H1 (cell line): Measurements from ENCODE around the gene SLC28A1. TPM values are rescaled to one million over a fixed set of nuclear protein-coding genes. Genes with fewer than 3 reads are reported as not detected.

Experiments used
- CTCF ChIA-PET: fragments of 300-600 bp; sonication (Branson Sonifier 250); formaldehyde crosslinking; loops from one replicate; lab custom pipeline; 2021; ENCODE audit not compliant: partially characterized antibody; lab: Charles Lee
- POLR2A ChIA-PET: fragments of 300-600 bp; sonication (Branson Sonifier 250); formaldehyde crosslinking; loops from one replicate; lab custom pipeline; 2021; ENCODE audit warnings: inconsistent platforms; ENCODE audit not compliant: partially characterized antibody; lab: Charles Lee
- DNase-seq, 2 experiments: peaks; one replicate each; pipeline versions ENCODE4 v3.0.0 to v3.0.0-alpha.2; 2010 to 2022; ENCODE audit warnings: low spot score in 2 of 2, low read depth in 1 of 2, mixed read lengths in 1 of 2
- FAIRE-seq: peaks from 2 replicates; lab custom pipeline; 2011; peaks lifted over from hg19 to GRCh38; lab: Jason Lieb, UNC
- H2AFZ ChIP-seq: 2 replicates; pipeline ENCODE4 v1.8.1; 2012; ENCODE audit warnings: low read length, inconsistent platforms
- H2AK5ac ChIP-seq: 2 replicates; pipeline ENCODE4 v1.6.1; 2013; ENCODE audit warnings: low read depth, low read length
- H2BK120ac ChIP-seq: replicated peaks from 2 replicates; pipeline ENCODE3; 2013; ENCODE audit warnings: low read depth, low read length, inconsistent platforms
- H2BK12ac ChIP-seq: 2 replicates; pipeline ENCODE4 v1.6.1; 2013; ENCODE audit warnings: low read depth, low read length
- H2BK15ac ChIP-seq: 2 replicates; pipeline ENCODE4 v1.6.1; 2013; ENCODE audit warnings: low read length
- H2BK20ac ChIP-seq: 2 replicates; pipeline ENCODE4 v1.6.1; 2013; ENCODE audit warnings: low read length
- H2BK5ac ChIP-seq: 2 replicates; pipeline ENCODE4 v1.6.1; 2013; ENCODE audit warnings: low read depth, low read length
- H3K14ac ChIP-seq: 2 replicates; pipeline ENCODE4 v1.6.1; 2013; ENCODE audit warnings: inconsistent platforms; ENCODE audit not compliant: insufficient read length
- H3K18ac ChIP-seq: 2 replicates; pipeline ENCODE4 v1.6.1; 2013; ENCODE audit warnings: low read length; ENCODE audit errors: extremely low read depth
- H3K23ac ChIP-seq: 2 replicates; pipeline ENCODE4 v1.6.1; 2013; ENCODE audit warnings: inconsistent platforms; ENCODE audit not compliant: insufficient read length
- H3K23me2 ChIP-seq: 2 replicates; pipeline ENCODE4 v1.6.1; 2013; ENCODE audit warnings: low read depth, low read length
- H3K27ac ChIP-seq: 2 replicates; pipeline ENCODE4 v1.6.1; 2011; ENCODE audit warnings: low read depth, low read length, inconsistent platforms
- H3K27me3 ChIP-seq, 4 experiments: replicated peaks in 1 of 4; 1 replicate in 1 of 4; 2 replicates in 3 of 4; pipeline versions ENCODE4 v1.6.1 to v1.8.1; 2011 to 2013; ENCODE audit warnings: low read length in 3 of 4, mild to moderate bottlenecking in 3 of 4, inconsistent platforms in 2 of 4, mixed read lengths in 2 of 4, moderate library complexity in 1 of 4; ENCODE audit not compliant: control insufficient read depth in 3 of 4, insufficient read depth in 3 of 4; ENCODE audit errors: extremely low read depth in 1 of 4
- H3K36me3 ChIP-seq, 4 experiments: 2 replicates each; pipeline versions ENCODE4 v1.6.1 to v1.8.1; 2011 to 2013; ENCODE audit warnings: mild to moderate bottlenecking in 4 of 4, low read length in 3 of 4, moderate library complexity in 2 of 4, control low read depth in 1 of 4, inconsistent platforms in 1 of 4; ENCODE audit not compliant: insufficient read depth in 4 of 4, control insufficient read depth in 2 of 4
- H3K4ac ChIP-seq: replicated peaks from 2 replicates; pipeline ENCODE3; 2013; ENCODE audit warnings: low read length, low read depth, mixed read lengths, inconsistent platforms; ENCODE audit not compliant: insufficient read length
- H3K4me1 ChIP-seq, 4 experiments: replicated peaks in 1 of 4; 1 replicate in 1 of 4; 2 replicates in 3 of 4; pipeline versions ENCODE4 v1.6.1 to v1.8.1; 2011 to 2013; ENCODE audit warnings: low read length in 3 of 4, inconsistent platforms in 2 of 4, mixed read lengths in 1 of 4; ENCODE audit not compliant: insufficient read depth in 4 of 4, control insufficient read depth in 3 of 4
- H3K4me2 ChIP-seq, 2 experiments: 2 replicates each; pipeline versions ENCODE4 v1.6.1 to v1.8.1; 2011 to 2013; ENCODE audit warnings: low read depth in 2 of 2, low read length in 2 of 2, control low read depth in 1 of 2, inconsistent platforms in 1 of 2, mild to moderate bottlenecking in 1 of 2; ENCODE audit not compliant: insufficient read depth in 1 of 2
- H3K4me3 ChIP-seq, 4 experiments: fragments of 200-600, 300-600 bp in 1 of 4; sonication (generic), shearing (Covaris generic), sonication (Bioruptor Twin) in 1 of 4; 2 replicates each; pipeline versions ENCODE4 v1.5.1 to v1.8.1; 2011 to 2016; ENCODE audit warnings: low read length in 4 of 4, low read depth in 3 of 4, control low read depth in 2 of 4, inconsistent platforms in 2 of 4, mild to moderate bottlenecking in 2 of 4, mixed read lengths in 1 of 4, moderate library complexity in 1 of 4; ENCODE audit not compliant: insufficient read depth in 2 of 4; ENCODE audit errors: extremely low read depth in 1 of 4
- H3K56ac ChIP-seq: replicated peaks from 2 replicates; pipeline ENCODE3; 2013; ENCODE audit warnings: low read depth, mild to moderate bottlenecking, mixed read lengths, low read length, inconsistent platforms; ENCODE audit not compliant: insufficient read length
- H3K79me1 ChIP-seq: 2 replicates; pipeline ENCODE4 v1.6.1; 2013; ENCODE audit warnings: low read depth, low read length, control low read depth
- H3K79me2 ChIP-seq, 2 experiments: 2 replicates each; pipeline versions ENCODE4 v1.6.1 to v1.8.1; 2012 to 2013; ENCODE audit warnings: low read length in 2 of 2, mild to moderate bottlenecking in 2 of 2, inconsistent platforms in 1 of 2; ENCODE audit not compliant: insufficient read depth in 2 of 2, control insufficient read depth in 1 of 2
- H3K9ac ChIP-seq, 4 experiments: replicated peaks in 1 of 4; 1 replicate in 1 of 4; 2 replicates in 3 of 4; pipeline versions ENCODE4 v1.6.1 to v1.8.1; 2011 to 2013; ENCODE audit warnings: low read depth in 3 of 4, low read length in 3 of 4, control low read depth in 2 of 4, mild to moderate bottlenecking in 2 of 4, moderate library complexity in 2 of 4, inconsistent platforms in 1 of 4; ENCODE audit errors: extremely low read depth in 1 of 4
- H3K9me3 ChIP-seq, 2 experiments: 2 replicates each; pipeline versions ENCODE4 v1.6.1 to v1.8.1; 2012 to 2013; ENCODE audit warnings: mild to moderate bottlenecking in 2 of 2, moderate library complexity in 2 of 2, control low read depth in 1 of 2, inconsistent platforms in 1 of 2, low read depth in 1 of 2, low read length in 1 of 2, mixed read lengths in 1 of 2; ENCODE audit not compliant: insufficient read depth in 2 of 2
- H4K20me1 ChIP-seq, 2 experiments: replicated peaks in 1 of 2; 2 replicates each; pipeline versions ENCODE3 to v1.8.1; 2011 to 2013; ENCODE audit warnings: inconsistent platforms in 2 of 2, low read length in 2 of 2, mild to moderate bottlenecking in 1 of 2; ENCODE audit not compliant: insufficient read depth in 2 of 2, control insufficient read depth in 1 of 2
- H4K5ac ChIP-seq: 2 replicates; pipeline ENCODE4 v1.6.1; 2013; ENCODE audit warnings: low read length, low read depth, mixed read lengths, inconsistent platforms; ENCODE audit not compliant: insufficient read length
- H4K8ac ChIP-seq: 2 replicates; pipeline ENCODE4 v1.8.0; 2013; ENCODE audit warnings: mild to moderate bottlenecking, moderate library complexity, low read length, inconsistent platforms; ENCODE audit not compliant: insufficient read depth; ENCODE audit errors: extremely low read depth
- H4K91ac ChIP-seq: replicated peaks from 2 replicates; pipeline ENCODE3; 2013; ENCODE audit warnings: low read length, mixed read lengths, inconsistent platforms; ENCODE audit not compliant: insufficient read length
- CHD1 ChIP-seq: IDR thresholded peaks from 2 replicates; pipeline ENCODE4 v1.6.1; 2012; ENCODE audit warnings: low read depth, low read length, improper control_type of control experiment
- CTCF ChIP-seq, 3 experiments: IDR thresholded peaks; 1 replicate in 2 of 3; 2 replicates in 1 of 3; pipeline versions ENCODE4 v1.5.1 to v1.6.1; 2011; ENCODE audit warnings: low read length in 3 of 3, mild to moderate bottlenecking in 3 of 3, inconsistent platforms in 2 of 3, low read depth in 1 of 3, moderate library complexity in 1 of 3; ENCODE audit not compliant: insufficient read depth in 1 of 3; ENCODE audit errors: control extremely low read depth in 1 of 3
- HDAC6 ChIP-seq: IDR thresholded peaks from one replicate; pipeline ENCODE4 v1.7.1; 2012; ENCODE audit warnings: low read depth, mild to moderate bottlenecking, inconsistent platforms, low read length, moderate library complexity
- KDM1A ChIP-seq: fragments of 200-600, 300-600 bp; sonication (generic); IDR thresholded peaks from 2 replicates; pipeline ENCODE4 v1.7.1; 2016; ENCODE audit warnings: mild to moderate bottlenecking, low read length, borderline replicate concordance
- NRF1 ChIP-seq: IDR thresholded peaks from 2 replicates; pipeline ENCODE4 v1.6.1; 2011; ENCODE audit warnings: mild to moderate bottlenecking, low read depth, low read length, improper control_type of control experiment
- POLR2A ChIP-seq, 2 experiments: IDR thresholded peaks; 1 replicate in 1 of 2; 2 replicates in 1 of 2; pipeline ENCODE4 v1.6.1; 2011; ENCODE audit warnings: low read depth in 2 of 2, low read length in 2 of 2, mild to moderate bottlenecking in 2 of 2; ENCODE audit errors: control extremely low read depth in 1 of 2
- SIRT6 ChIP-seq: IDR thresholded peaks from one replicate; pipeline ENCODE4 v1.7.1; 2012; ENCODE audit warnings: low read length, inconsistent platforms
- YY1 ChIP-seq: IDR thresholded peaks from 2 replicates; pipeline ENCODE4 v1.6.1; 2011; ENCODE audit warnings: low read depth, mild to moderate bottlenecking, low read length
- WGBS, 2 experiments: shearing (Covaris generic) in 1 of 2; methylation state at CpG; one replicate each; pipeline versions ENCODE4 v1.1.6 to v1.1.7; 2013 to 2015; ENCODE audit warnings: low lambda C conversion rate in 2 of 2, mixed read lengths in 2 of 2, inconsistent platforms in 1 of 2, low coverage in 1 of 2, missing lambda C conversion rate in 1 of 2; ENCODE audit not compliant: insufficient replicate concordance in 2 of 2, insufficient coverage in 1 of 2, insufficient read length in 1 of 2; ENCODE audit errors: extremely low coverage in 1 of 2, missing lambda C conversion rate in 1 of 2; 5-methylcytosine and 5-hydroxymethylcytosine counted together
- polyA plus RNA-seq, 7 experiments: library from polyadenylated mRNA; depleted of rRNA in 3 of 7; stranded (reverse) in 5 of 7; unstranded in 2 of 7; fragments of >200 nt in 5 of 7; fragments of 200-250 nt in 2 of 7; gene quantifications; 1 replicate in 5 of 7; 2 replicates in 1 of 7; 4 replicates in 1 of 7; pipeline versions ENCODE4 v1.2.1 to v1.2.3, GENCODE V29; 2011 to 2013; ENCODE audit warnings: missing spikeins in 2 of 7, mixed read lengths in 2 of 7
- total RNA-seq: library from RNA; stranded (reverse); fragmentation: NEBNext Ultra II Directional; extraction: Animal tissue kit (Norgen Biotek cat#: 25700); gene quantifications from 2 replicates; pipeline ENCODE4 v1.2.1, GENCODE V29; 2021

Gene SLC28A1
- total and polyA plus RNA-seq, 2 of the 8 experiments (the other 6 are each of a cell fraction or from before 2014, with no cell fraction given) = 0.09 TPM; not detected in 1

GRCh38 chr15:84919106-84919667, 34.7 kb downstream of the SLC28A1 start:
- Histone ChIP-seq H3K4ac (no peak overlapping the region), H3K18ac (no peak overlapping the region), H2BK120ac (no peak overlapping the region), H3K9ac (no peak overlapping the region), H3K4me3 (no peak overlapping the region), H3K23me2 (no peaks in the 10 kb centered on the region), H3K79me1 (no peaks in the 10 kb centered on the region), H4K8ac (no peak overlapping the region), H3K23ac (no peak overlapping the region), H3K9me3 (no peaks in the 10 kb centered on the region), H4K20me1 (no peaks in the 10 kb centered on the region), H3K4me1 (peaks cover 0 to 2% (median under 1%) of the 10 kb centered on the region in 4 experiments; a peak in 2 of 7 replicates), H3K79me2 (no peaks in the 10 kb centered on the region), H3K27ac (no peak overlapping the region), H4K5ac (no peak overlapping the region), H3K14ac (no peak overlapping the region), H2BK15ac (no peak overlapping the region), H2BK20ac (no peak overlapping the region), H4K91ac (no peak overlapping the region), H2AFZ (no peak overlapping the region), H2BK5ac (no peak overlapping the region), H3K36me3 (no peaks in the 10 kb centered on the region), H2AK5ac (no peak overlapping the region), H2BK12ac (no peak overlapping the region), H3K56ac (no peak overlapping the region), H3K27me3 (no peaks in the 10 kb centered on the region), H3K4me2 (no peak overlapping the region)
- FAIRE-seq = no peak
- 80% methylated on average over 2 of the region's 2 CpGs; no CpG with 5 or more reads in 1 of the 2 experiments for WGBS, 2 experiments
- CTCF ChIA-PET = interaction anchor here (0.6 to 1.1 kb wide), 3 partner anchors 9 to 189 kb away, joined by 3 to 7 read pairs (median 3); no protein-coding TSS in a partner anchor
- TF ChIP-seq NRF1 (no peak), CHD1 (no peak), HDAC6 (no peak), YY1 (no peak), SIRT6 (no peak), KDM1A (no peak), CTCF (IDR thresholded peaks at IDR 0.05; ENCODE audit: control extremely low read depth in 1 of 3, insufficient read depth in 1 of 3, low read depth in 1 of 3, low read length in 3 of 3) (no peak), POLR2A (IDR thresholded peaks at IDR 0.05; ENCODE audit: control extremely low read depth in 1 of 2, low read depth in 2 of 2, low read length in 2 of 2) (no peak)
- no peak for DNase-seq
- POLR2A ChIA-PET = no interaction called here
